Measurements from ENCODE around the gene STIL.

DNA sequence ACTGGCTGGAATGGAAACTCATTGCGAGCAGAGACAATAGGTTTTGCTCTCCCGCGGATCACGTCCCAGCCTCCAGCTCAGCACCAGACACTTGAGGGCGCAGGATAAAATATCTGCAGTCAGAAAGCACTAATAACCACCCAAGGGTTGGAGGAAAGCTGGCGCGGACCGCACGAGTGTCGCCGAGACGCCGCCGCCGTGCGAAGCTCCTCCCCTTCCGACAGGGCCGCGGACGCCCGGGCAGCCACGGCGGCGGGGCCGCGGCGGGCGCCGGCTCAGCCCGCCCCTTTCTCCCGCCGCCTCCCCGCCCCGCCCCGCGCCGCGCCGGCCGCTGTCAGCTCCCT lies 19.6 kb upstream of the STIL start, which contains the start of gene CMPK1:
- TF ChIP-seq, protein P1, sequence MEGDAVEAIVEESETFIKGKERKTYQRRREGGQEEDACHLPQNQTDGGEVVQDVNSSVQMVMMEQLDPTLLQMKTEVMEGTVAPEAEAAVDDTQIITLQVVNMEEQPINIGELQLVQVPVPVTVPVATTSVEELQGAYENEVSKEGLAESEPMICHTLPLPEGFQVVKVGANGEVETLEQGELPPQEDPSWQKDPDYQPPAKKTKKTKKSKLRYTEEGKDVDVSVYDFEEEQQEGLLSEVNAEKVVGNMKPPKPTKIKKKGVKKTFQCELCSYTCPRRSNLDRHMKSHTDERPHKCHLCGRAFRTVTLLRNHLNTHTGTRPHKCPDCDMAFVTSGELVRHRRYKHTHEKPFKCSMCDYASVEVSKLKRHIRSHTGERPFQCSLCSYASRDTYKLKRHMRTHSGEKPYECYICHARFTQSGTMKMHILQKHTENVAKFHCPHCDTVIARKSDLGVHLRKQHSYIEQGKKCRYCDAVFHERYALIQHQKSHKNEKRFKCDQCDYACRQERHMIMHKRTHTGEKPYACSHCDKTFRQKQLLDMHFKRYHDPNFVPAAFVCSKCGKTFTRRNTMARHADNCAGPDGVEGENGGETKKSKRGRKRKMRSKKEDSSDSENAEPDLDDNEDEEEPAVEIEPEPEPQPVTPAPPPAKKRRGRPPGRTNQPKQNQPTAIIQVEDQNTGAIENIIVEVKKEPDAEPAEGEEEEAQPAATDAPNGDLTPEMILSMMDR (IDR thresholded peaks at IDR 0.05 in 4 of 5, conservative IDR thresholded peaks at IDR 0.05 in 1 of 5), result no peak
- no peak for TF ChIP-seq POLR2A (IDR thresholded peaks at IDR 0.05)
